ENCODE results near the gene SMARCC1.
"Not testable (repeated sequence)": the region's sequence is repeated elsewhere in the genome, so short reads cannot be mapped to it uniquely, and the experiment has no call there.

SMARCC1 gene

GRCh38 chr3:47747558-47747957 lies 34.1 kb downstream of the SMARCC1 start:
- no peak for TF ChIP-seq EZH2phosphoT487 (conservative IDR thresholded peaks at IDR 0.05; ENCODE audit: low read length)
- TF ChIP-seq CTCF (IDR thresholded peaks at IDR 0.05; ENCODE audit: insufficient read depth, low read length, poor library complexity, severe bottlenecking): no peak
- H3K4me2 ChIP-seq (ENCODE audit: low read depth, low read length, poor library complexity, severe bottlenecking): no peak overlapping the region
- no peaks in the 10 kb centered on the region for H3K9me3 ChIP-seq (ENCODE audit: insufficient read depth, low read length)
- H3K79me2 ChIP-seq (ENCODE audit: insufficient read depth, low read length): peaks cover 95% of the 10 kb centered on the region
- H3K36me3 ChIP-seq (ENCODE audit: low read length): peaks cover 14% of the 10 kb centered on the region; the same call in 1 of the 2 replicates
- no peak overlapping the region for H3K9ac ChIP-seq (ENCODE audit: low read length)
- H3K4me3 ChIP-seq (ENCODE audit: insufficient read depth, low read length, poor library complexity, severe bottlenecking): no peak overlapping the region
- no peak overlapping the region for H2AFZ ChIP-seq (ENCODE audit: low read depth, low read length, severe bottlenecking)
- H3K27me3 ChIP-seq (ENCODE audit: low read length): no peaks in the 10 kb centered on the region
- H3K27ac ChIP-seq (ENCODE audit: low read depth, low read length): no peak overlapping the region
- H3F3A ChIP-seq (ENCODE audit: insufficient read depth): peaks cover 11% of the 10 kb centered on the region; the same call in 1 of the 2 replicates
- H4K20me1 ChIP-seq (ENCODE audit: low read depth, low read length): peaks cover 15% of the 10 kb centered on the region
- H3K9me2 ChIP-seq (replicated peaks; ENCODE audit: insufficient read depth, low read length): no peaks in the 10 kb centered on the region

- Histone ChIP-seq H3K27me3 (ENCODE audit: low read length) (no peaks in the 10 kb centered on the region), H4K20me1 (ENCODE audit: low read depth, low read length) (peaks cover 11% of the 10 kb centered on the region), H3K79me2 (ENCODE audit: insufficient read depth, low read length) (peaks cover 95% of the 10 kb centered on the region), H3K9me2 (replicated peaks; ENCODE audit: insufficient read depth, low read length) (no peaks in the 10 kb centered on the region), H3K9me3 (ENCODE audit: insufficient read depth, low read length) (no peaks in the 10 kb centered on the region), H2AFZ (ENCODE audit: low read depth, low read length, severe bottlenecking) (no peak overlapping the region), H3K4me2 (ENCODE audit: low read depth, low read length, poor library complexity, severe bottlenecking) (no peak overlapping the region), H3K27ac (ENCODE audit: low read depth, low read length) (no peak overlapping the region), H3F3A (ENCODE audit: insufficient read depth) (peaks cover 11% of the 10 kb centered on the region; the same call in 1 of the 2 replicates), H3K9ac (ENCODE audit: low read length) (no peak overlapping the region), H3K36me3 (ENCODE audit: low read length) (peaks cover 14% of the 10 kb centered on the region; the same call in 1 of the 2 replicates), H3K4me3 (ENCODE audit: insufficient read depth, low read length, poor library complexity, severe bottlenecking) (no peak overlapping the region)
- TF ChIP-seq CTCF (IDR thresholded peaks at IDR 0.05; ENCODE audit: insufficient read depth, low read length, poor library complexity, severe bottlenecking): no peak
- TF ChIP-seq EZH2phosphoT487 (conservative IDR thresholded peaks at IDR 0.05; ENCODE audit: low read length): no peak
Observed at GRCh38 chr3:47746264-47746663, 35.4 kb downstream of the SMARCC1 start.

- no peak overlapping the region for H3K27ac ChIP-seq (ENCODE audit: low read depth, low read length)
Observed at GRCh38 chr3:47743855-47744254, 37.8 kb downstream of the SMARCC1 start.

GRCh38 chr3:47743352-47743751 lies 38.3 kb downstream of the SMARCC1 start:
- not testable (repeated sequence) for H3F3A ChIP-seq (ENCODE audit: insufficient read depth); H3K9me2 ChIP-seq (replicated peaks; ENCODE audit: insufficient read depth, low read length); H3K9ac ChIP-seq (ENCODE audit: low read length); H3K27ac ChIP-seq (ENCODE audit: low read depth, low read length); H3K27me3 ChIP-seq (ENCODE audit: low read length); H3K9me3 ChIP-seq (ENCODE audit: insufficient read depth, low read length); H3K4me2 ChIP-seq (ENCODE audit: low read depth, low read length, poor library complexity, severe bottlenecking); H3K4me3 ChIP-seq (ENCODE audit: insufficient read depth, low read length, poor library complexity, severe bottlenecking); H2AFZ ChIP-seq (ENCODE audit: low read depth, low read length, severe bottlenecking)
- Histone ChIP-seq H3K79me2 (ENCODE audit: insufficient read depth, low read length) (peaks cover 94% of the 10 kb centered on the region), H4K20me1 (ENCODE audit: low read depth, low read length) (peaks cover 10% of the 10 kb centered on the region), H3K36me3 (ENCODE audit: low read length) (peaks cover 11% of the 10 kb centered on the region; the same call in 1 of the 2 replicates)

More at GRCh38 chr3:47743855-47744254, 37.8 kb downstream of the SMARCC1 start:
- H3K4me2 ChIP-seq (ENCODE audit: low read depth, low read length, poor library complexity, severe bottlenecking): no peak overlapping the region
- H2AFZ ChIP-seq (ENCODE audit: low read depth, low read length, severe bottlenecking): no peak overlapping the region
- H3K79me2 ChIP-seq (ENCODE audit: insufficient read depth, low read length): peaks cover 94% of the 10 kb centered on the region
- peaks cover 11% of the 10 kb centered on the region; the same call in 1 of the 2 replicates for H3F3A ChIP-seq (ENCODE audit: insufficient read depth)
- H3K9me2 ChIP-seq (replicated peaks; ENCODE audit: insufficient read depth, low read length): no peaks in the 10 kb centered on the region
- H3K27me3 ChIP-seq (ENCODE audit: low read length): no peaks in the 10 kb centered on the region
- H3K9me3 ChIP-seq (ENCODE audit: insufficient read depth, low read length): no peaks in the 10 kb centered on the region
- peaks cover 14% of the 10 kb centered on the region; the same call in 1 of the 2 replicates for H3K36me3 ChIP-seq (ENCODE audit: low read length)
- TF ChIP-seq EZH2phosphoT487 (conservative IDR thresholded peaks at IDR 0.05; ENCODE audit: low read length) (no peak), CTCF (IDR thresholded peaks at IDR 0.05; ENCODE audit: insufficient read depth, low read length, poor library complexity, severe bottlenecking) (no peak)
- no peak overlapping the region for H3K4me3 ChIP-seq (ENCODE audit: insufficient read depth, low read length, poor library complexity, severe bottlenecking)
- no peak overlapping the region for H3K9ac ChIP-seq (ENCODE audit: low read length)
- peaks cover 14% of the 10 kb centered on the region for H4K20me1 ChIP-seq (ENCODE audit: low read depth, low read length)
